GM13976 (cell line): ENCODE data around the gene TJP1.

Experiments used
- DNase-seq: peaks from one replicate; pipeline ENCODE4 v3.0.0; 2012; ENCODE audit warnings: low spot score
- CTCF ChIP-seq: IDR thresholded peaks from 2 replicates; pipeline ENCODE4 v1.5.1; 2012; ENCODE audit warnings: borderline replicate concordance, mild to moderate bottlenecking; ENCODE audit not compliant: insufficient read depth; ENCODE audit errors: extremely low read depth, missing control alignments, control extremely low read depth
- in situ Hi-C: fragments of 300-500 bp; cut with MboI; formaldehyde crosslinking; loops from one replicate; pipeline ENCODE4 v1.12.0; 2022; ENCODE audit warnings: low sequenced_read_pairs, mixed read lengths, inconsistent platforms; ENCODE audit not compliant: unreplicated experiment

The TJP1 gene

GRCh38 chr15:29686445-29687203 is 135.6 kb downstream of the TJP1 start:
- no peak for TF ChIP-seq CTCF
- in situ Hi-C loops = no loop called here
- DNase-seq = no peak

- in situ Hi-C loops = no loop called here
- DNase-seq = no peak
- no peak for TF ChIP-seq CTCF
These were observed 136.2 kb downstream of the TJP1 start for GRCh38 chr15:29686079-29686425.

- in situ Hi-C loops = no loop called here
- no peak for DNase-seq
- TF ChIP-seq CTCF = no peak
These were observed 136.9 kb downstream of the TJP1 start for GRCh38 chr15:29685156-29686078.

GRCh38 chr15:29682781-29683180 is 139.5 kb downstream of the TJP1 start:
- in situ Hi-C loops = no loop called here
- TF ChIP-seq CTCF = no peak
- DNase-seq = no peak

GRCh38 chr15:29682361-29682760 is 139.9 kb downstream of the TJP1 start:
- in situ Hi-C loops = no loop called here
- TF ChIP-seq CTCF = no peak
- no peak for DNase-seq

- no peak for DNase-seq
- no peak for TF ChIP-seq CTCF
- in situ Hi-C loops = no loop called here
These were observed 140.3 kb downstream of the TJP1 start for GRCh38 chr15:29681946-29682345.
